ENCODE measurements around the gene FAM234A. TPM values are rescaled to one million over a fixed set of nuclear protein-coding genes. Genes with fewer than 3 reads are reported as not detected.
A peak's percentile ranks its signal among the peaks of the same experiment; 100 is the strongest.
"Not testable (repeated sequence)": the region's sequence is repeated elsewhere in the genome, so short reads cannot be mapped to it uniquely, and the experiment has no call there.

Gene FAM234A
- total RNA-seq, 2 donors from 2014 or later, result 123 to 130 TPM

DNA sequence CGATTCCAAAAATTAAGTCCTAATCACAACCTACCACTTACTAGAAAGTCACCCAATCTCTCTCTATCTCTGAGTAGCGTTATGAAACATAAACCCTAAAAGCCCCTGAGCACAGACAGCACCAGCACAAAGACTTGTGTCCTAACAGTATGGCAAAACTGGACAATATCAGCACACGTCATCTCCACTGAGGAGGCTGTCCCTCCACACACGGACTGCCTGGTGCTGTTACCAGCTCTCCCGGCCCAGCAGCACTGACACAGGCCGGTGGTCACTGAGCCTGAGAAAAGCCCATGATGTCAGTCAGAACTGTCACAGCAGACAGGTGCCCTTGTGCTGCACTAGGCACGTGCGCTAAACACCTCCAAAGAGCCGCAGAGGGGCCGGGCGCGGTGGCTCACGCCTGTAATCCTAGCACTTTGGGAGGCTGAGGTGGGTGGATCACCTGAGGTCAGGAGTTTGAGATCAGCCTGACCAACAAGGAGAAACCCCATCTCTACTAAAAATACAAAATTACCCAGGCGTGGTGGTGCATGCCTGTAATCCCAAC is 22.9 kb upstream of the FAM234A start:
- H3K36me3 Mint-ChIP-seq (ENCODE audit: low read depth), result peaks cover 76% of the 10 kb centered on the region
- WGBS, 2 experiments (ENCODE audit: insufficient coverage in 1 of 2, insufficient read length in 1 of 2), result 93 to 94% methylated on average over 10 to 14 of the region's 14 CpGs
- H3K9me3 Mint-ChIP-seq, result not testable (repeated sequence)

DNA sequence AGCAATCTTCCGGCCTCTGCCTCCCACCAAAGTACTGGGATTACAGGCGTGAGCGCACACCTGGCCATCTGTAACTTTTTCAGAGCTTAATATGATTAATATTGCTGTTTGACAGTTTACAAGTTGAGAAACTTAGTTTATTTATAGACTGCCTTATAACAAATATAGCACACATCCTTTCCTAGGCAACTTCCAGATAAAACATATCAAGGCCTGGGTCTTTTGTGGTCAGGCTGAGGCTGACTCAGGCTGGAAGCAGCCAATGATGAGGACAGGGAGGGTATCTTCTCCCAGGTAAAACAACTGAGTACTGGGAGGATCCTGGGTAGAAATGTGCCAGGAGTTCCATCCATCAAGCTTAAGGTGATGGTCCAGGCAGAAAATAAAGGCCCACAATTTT is 21.6 kb upstream of the FAM234A start:
- Histone ChIP-seq H3K9ac (ENCODE audit: extremely low read depth, low read length, poor library complexity, severe bottlenecking) (no peak overlapping the region), H3K4me3 (ENCODE audit: low read length) (no peak overlapping the region), H3K9me3 (ENCODE audit: control insufficient read depth, low read length) (no peaks in the 10 kb centered on the region), H3K36me3 (ENCODE audit: control insufficient read depth, insufficient read depth, low read length) (peaks cover 83% of the 10 kb centered on the region), H3K4me1 (ENCODE audit: control insufficient read depth, insufficient read depth, low read length) (no peaks in the 10 kb centered on the region), H3K27me3 (ENCODE audit: control insufficient read depth, insufficient read depth, low read length, poor library complexity, severe bottlenecking) (no peaks in the 10 kb centered on the region), H3K27ac (ENCODE audit: low read depth, low read length) (no peak overlapping the region)
- peaks cover 76% of the 10 kb centered on the region for H3K36me3 Mint-ChIP-seq (ENCODE audit: low read depth)
- no peak overlapping the region for H3K4me3 Mint-ChIP-seq
- H3K27ac Mint-ChIP-seq, result peak overlapping the region; percentile 20
- no peaks in the 10 kb centered on the region for H3K4me1 Mint-ChIP-seq
- no peaks in the 10 kb centered on the region for H3K27me3 Mint-ChIP-seq (ENCODE audit: insufficient read depth)
- no peak for DNase-seq
- no peaks in the 10 kb centered on the region for H3K9me3 Mint-ChIP-seq
- 94 to 98% methylated on average over 2 to 3 of the region's 3 CpGs for WGBS, 2 experiments (ENCODE audit: insufficient coverage in 1 of 2, insufficient read length in 1 of 2)
- TF ChIP-seq, protein P1, sequence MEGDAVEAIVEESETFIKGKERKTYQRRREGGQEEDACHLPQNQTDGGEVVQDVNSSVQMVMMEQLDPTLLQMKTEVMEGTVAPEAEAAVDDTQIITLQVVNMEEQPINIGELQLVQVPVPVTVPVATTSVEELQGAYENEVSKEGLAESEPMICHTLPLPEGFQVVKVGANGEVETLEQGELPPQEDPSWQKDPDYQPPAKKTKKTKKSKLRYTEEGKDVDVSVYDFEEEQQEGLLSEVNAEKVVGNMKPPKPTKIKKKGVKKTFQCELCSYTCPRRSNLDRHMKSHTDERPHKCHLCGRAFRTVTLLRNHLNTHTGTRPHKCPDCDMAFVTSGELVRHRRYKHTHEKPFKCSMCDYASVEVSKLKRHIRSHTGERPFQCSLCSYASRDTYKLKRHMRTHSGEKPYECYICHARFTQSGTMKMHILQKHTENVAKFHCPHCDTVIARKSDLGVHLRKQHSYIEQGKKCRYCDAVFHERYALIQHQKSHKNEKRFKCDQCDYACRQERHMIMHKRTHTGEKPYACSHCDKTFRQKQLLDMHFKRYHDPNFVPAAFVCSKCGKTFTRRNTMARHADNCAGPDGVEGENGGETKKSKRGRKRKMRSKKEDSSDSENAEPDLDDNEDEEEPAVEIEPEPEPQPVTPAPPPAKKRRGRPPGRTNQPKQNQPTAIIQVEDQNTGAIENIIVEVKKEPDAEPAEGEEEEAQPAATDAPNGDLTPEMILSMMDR (conservative IDR thresholded peaks at IDR 0.05), result no peak

More for the DNA sequence above, 22.9 kb upstream of the FAM234A start:
- H3K4me3 ChIP-seq (ENCODE audit: low read length); H3K9ac ChIP-seq (ENCODE audit: extremely low read depth, low read length, poor library complexity, severe bottlenecking); H3K9me3 ChIP-seq (ENCODE audit: control insufficient read depth, low read length); H3K4me1 Mint-ChIP-seq; H3K4me3 Mint-ChIP-seq; DNase-seq; H3K4me1 ChIP-seq (ENCODE audit: control insufficient read depth, insufficient read depth, low read length); H3K27me3 Mint-ChIP-seq (ENCODE audit: insufficient read depth); H3K27ac ChIP-seq (ENCODE audit: low read depth, low read length); H3K27me3 ChIP-seq (ENCODE audit: control insufficient read depth, insufficient read depth, low read length, poor library complexity, severe bottlenecking): not testable (repeated sequence)
- peak overlapping the region; percentile 20 for H3K27ac Mint-ChIP-seq
- peaks cover 82% of the 10 kb centered on the region for H3K36me3 ChIP-seq (ENCODE audit: control insufficient read depth, insufficient read depth, low read length)

GRCh38 chr16:220021-220420 is 14.6 kb upstream of the FAM234A start:
- no peak for DNase-seq
- Mint-ChIP-seq H3K4me1 (no peaks in the 10 kb centered on the region), H3K36me3 (ENCODE audit: low read depth) (peaks cover 75% of the 10 kb centered on the region), H3K27me3 (ENCODE audit: insufficient read depth) (no peaks in the 10 kb centered on the region), H3K9me3 (no peaks in the 10 kb centered on the region), H3K4me3 (no peak overlapping the region), H3K27ac (no peak overlapping the region)
- no peak overlapping the region for H3K27ac ChIP-seq (ENCODE audit: low read depth, low read length)
- H3K36me3 ChIP-seq (ENCODE audit: control insufficient read depth, insufficient read depth, low read length), result peaks cover 88% of the 10 kb centered on the region
- TF ChIP-seq, protein P1 (conservative IDR thresholded peaks at IDR 0.05), result no peak
- no peaks in the 10 kb centered on the region for H3K4me1 ChIP-seq (ENCODE audit: control insufficient read depth, insufficient read depth, low read length)
- H3K4me3 ChIP-seq (ENCODE audit: low read length), result no peak overlapping the region
- no peaks in the 10 kb centered on the region for H3K9me3 ChIP-seq (ENCODE audit: control insufficient read depth, low read length)
- 90 to 94% methylated on average over 4 of the region's 4 CpGs for WGBS, 2 experiments (ENCODE audit: insufficient coverage in 1 of 2, insufficient read length in 1 of 2)
- no peaks in the 10 kb centered on the region for H3K27me3 ChIP-seq (ENCODE audit: control insufficient read depth, insufficient read depth, low read length, poor library complexity, severe bottlenecking)
- no peak overlapping the region for H3K9ac ChIP-seq (ENCODE audit: extremely low read depth, low read length, poor library complexity, severe bottlenecking)
